Ectodermal cell (in vitro differentiated cells): ENCODE results near the gene ZNF705A. TPM values are rescaled to one million over a fixed set of nuclear protein-coding genes. Genes with fewer than 3 reads are reported as not detected.
"Not testable (repeated sequence)": the region's sequence is repeated elsewhere in the genome, so short reads cannot be mapped to it uniquely, and the experiment has no call there.

Experiments
- H3K27ac ChIP-seq: 2 replicates; pipeline ENCODE4 v1.7.0; 2013; ENCODE audit warnings: mild to moderate bottlenecking, low read depth, low read length; ENCODE audit not compliant: insufficient read depth, poor library complexity, severe bottlenecking
- H3K27me3 ChIP-seq: 2 replicates; pipeline ENCODE4 v1.7.0; 2013; ENCODE audit warnings: mild to moderate bottlenecking, low read length; ENCODE audit not compliant: insufficient read depth, control insufficient read depth, poor library complexity, severe bottlenecking
- H3K36me3 ChIP-seq: one replicate; pipeline ENCODE4 v1.7.0; 2013; ENCODE audit warnings: low read length; ENCODE audit not compliant: control insufficient read depth, insufficient read depth
- H3K4me1 ChIP-seq: one replicate; pipeline ENCODE4 v1.7.0; 2013; ENCODE audit warnings: low read length; ENCODE audit not compliant: control insufficient read depth, insufficient read depth
- H3K4me3 ChIP-seq: 2 replicates; pipeline ENCODE4 v1.7.0; 2013; ENCODE audit warnings: low read depth, low read length, control low read depth; ENCODE audit not compliant: insufficient read depth
- H3K9me3 ChIP-seq: 2 replicates; pipeline ENCODE4 v1.7.0; 2013; ENCODE audit warnings: mild to moderate bottlenecking, low read length, moderate library complexity; ENCODE audit not compliant: control insufficient read depth
- WGBS, 2 experiments: methylation state at CpG; one replicate each; pipeline ENCODE4 v1.1.7; 2013; ENCODE audit warnings: missing lambda C conversion rate in 2 of 2; 5-methylcytosine and 5-hydroxymethylcytosine counted together
- polyA plus RNA-seq, 4 experiments: library from polyadenylated mRNA; stranded (reverse); fragments of 50-300 nt; gene quantifications; one replicate each; pipeline ENCODE4 v1.2.3, GENCODE V29; 2013

ZNF705A gene
- polyA plus RNA-seq (2013, experiment 1 of 4): not detected
- polyA plus RNA-seq (2013, experiment 2 of 4): not detected
- polyA plus RNA-seq (2013, experiment 3 of 4): not detected
- not detected for polyA plus RNA-seq (2013, experiment 4 of 4)

DNA sequence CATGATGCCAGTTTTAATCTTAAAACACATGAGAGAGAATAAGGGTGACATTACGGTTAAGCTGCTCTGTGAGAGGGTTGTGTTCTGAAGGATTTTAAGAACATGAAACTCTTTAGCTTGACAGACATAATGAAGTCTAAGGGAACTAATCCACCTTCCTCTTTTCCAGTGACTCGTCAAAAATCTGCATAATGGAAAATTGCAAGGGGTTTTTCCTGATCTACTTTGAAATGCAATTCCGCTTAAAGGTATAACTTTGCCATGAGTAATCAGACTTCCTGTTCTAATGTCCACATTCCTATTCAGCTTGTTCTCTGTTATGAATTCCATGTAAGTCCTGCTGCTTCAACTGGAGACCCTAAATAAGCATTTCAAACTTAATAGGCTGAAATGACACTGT is at the start of gene ZNF705A:
ZNF705A (plus strand) TSS at position 171 of the 400 bp plus-strand sequence. CDS start 15,611 bp downstream, outside the sequence.
- Histone ChIP-seq H3K27me3 (no peaks in the 10 kb centered on the region), H3K27ac (no peak within 1 kb of the TSS), H3K4me1 (no peaks in the 10 kb centered on the region), H3K9me3 (no peaks in the 10 kb centered on the region), H3K36me3 (no peaks in the 10 kb centered on the region), H3K4me3 (no peak within 1 kb of the TSS)
- 74 to 80% methylated on average over 3 of the region's 3 CpGs for WGBS, 2 experiments

DNA sequence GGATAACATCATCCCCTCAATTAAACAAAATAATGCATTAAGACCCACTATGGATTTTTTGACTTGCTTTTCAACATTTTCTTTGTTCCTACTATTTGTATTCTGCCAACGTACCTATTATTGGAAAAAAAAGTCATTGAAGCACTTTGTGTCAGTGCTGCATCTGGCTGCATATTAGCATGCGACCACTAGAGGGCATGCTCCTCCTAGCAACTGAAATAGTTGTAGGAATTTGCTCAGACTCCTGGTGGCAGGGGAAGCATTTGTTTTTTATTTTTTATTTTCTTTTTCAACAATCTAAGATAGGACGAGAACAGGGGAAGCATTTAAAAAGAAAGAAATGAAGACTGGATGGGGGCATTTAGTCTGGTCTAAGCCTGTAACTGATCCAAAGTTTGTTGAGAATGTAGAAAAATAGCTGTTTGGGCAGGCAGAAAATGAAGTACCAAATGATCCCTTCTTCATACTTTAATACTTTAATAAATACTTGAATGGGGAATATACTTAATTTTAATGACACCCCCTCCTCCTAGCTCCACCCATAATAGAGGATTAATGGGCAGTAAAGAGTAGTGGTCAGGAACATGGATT is 47.9 kb upstream of the ZNF705A start:
- H3K4me1 ChIP-seq: no peaks in the 10 kb centered on the region
- no peaks in the 10 kb centered on the region for H3K36me3 ChIP-seq
- no peak overlapping the region for H3K4me3 ChIP-seq
- no peaks in the 10 kb centered on the region for H3K27me3 ChIP-seq
- no peak overlapping the region for H3K27ac ChIP-seq
- no peaks in the 10 kb centered on the region for H3K9me3 ChIP-seq
- 10 to 26% methylated on average over 3 of the region's 3 CpGs for WGBS, 2 experiments

DNA sequence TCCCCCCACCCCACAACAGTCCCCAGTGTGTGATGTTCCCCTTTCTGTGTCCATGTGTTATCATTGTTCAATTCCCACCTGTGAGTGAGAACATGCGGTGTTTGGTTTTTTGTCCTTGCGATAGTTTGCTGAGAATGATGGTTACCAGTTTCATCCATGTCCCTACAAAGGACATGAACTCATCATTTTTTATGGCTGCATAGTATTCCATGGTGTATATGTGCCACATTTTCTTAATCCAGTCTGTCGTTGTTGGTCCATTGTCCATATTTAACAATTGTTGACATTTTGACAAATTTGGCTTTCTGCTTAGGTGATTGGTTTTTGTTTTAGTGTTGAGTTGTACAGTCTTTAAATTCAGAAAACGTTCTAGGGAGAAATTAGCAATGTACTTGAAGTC is 43.7 kb upstream of the ZNF705A start:
- 91 to 99% methylated on average over 2 to 4 of the region's 4 CpGs for WGBS, 2 experiments
- H3K4me3 ChIP-seq, H3K36me3 ChIP-seq, H3K9me3 ChIP-seq, H3K27me3 ChIP-seq, H3K4me1 ChIP-seq, H3K27ac ChIP-seq: not testable (repeated sequence)

DNA sequence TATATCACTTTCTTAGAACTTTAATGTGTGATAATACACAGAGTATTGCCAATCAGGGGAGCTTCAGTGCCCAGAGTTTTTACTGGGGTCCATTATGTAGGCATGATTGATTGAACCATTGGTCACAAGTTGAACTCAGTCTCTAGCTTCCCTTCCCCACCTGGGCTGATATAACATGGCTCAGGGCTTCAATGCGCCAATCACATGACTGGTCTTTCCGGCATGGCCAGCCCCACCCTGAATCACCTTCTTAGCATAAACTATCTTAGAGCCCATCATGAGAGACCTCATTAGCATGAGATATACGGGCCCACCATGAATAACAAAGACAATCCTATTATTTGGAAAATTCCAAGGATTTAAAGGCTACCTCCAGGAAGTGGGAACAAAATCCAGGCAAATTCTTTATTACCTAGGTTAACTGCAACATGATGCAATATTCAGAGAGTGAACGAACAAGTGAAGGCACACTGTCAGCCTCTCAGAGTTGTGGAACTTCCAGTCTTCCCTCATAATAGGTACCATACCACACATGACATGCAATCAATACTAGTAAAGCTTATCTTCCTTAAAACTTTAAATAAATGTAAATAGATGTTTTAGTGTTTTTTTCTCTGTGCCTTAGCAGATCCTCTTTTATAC is 36.6 kb upstream of the ZNF705A start:
- no peaks in the 10 kb centered on the region for H3K4me1 ChIP-seq
- no peaks in the 10 kb centered on the region for H3K36me3 ChIP-seq
- H3K27ac ChIP-seq: no peak overlapping the region
- H3K27me3 ChIP-seq: no peaks in the 10 kb centered on the region
- H3K4me3 ChIP-seq: no peak overlapping the region
- H3K9me3 ChIP-seq: no peaks in the 10 kb centered on the region
- 89 to 92% methylated on average over 4 of the region's 4 CpGs for WGBS, 2 experiments

DNA sequence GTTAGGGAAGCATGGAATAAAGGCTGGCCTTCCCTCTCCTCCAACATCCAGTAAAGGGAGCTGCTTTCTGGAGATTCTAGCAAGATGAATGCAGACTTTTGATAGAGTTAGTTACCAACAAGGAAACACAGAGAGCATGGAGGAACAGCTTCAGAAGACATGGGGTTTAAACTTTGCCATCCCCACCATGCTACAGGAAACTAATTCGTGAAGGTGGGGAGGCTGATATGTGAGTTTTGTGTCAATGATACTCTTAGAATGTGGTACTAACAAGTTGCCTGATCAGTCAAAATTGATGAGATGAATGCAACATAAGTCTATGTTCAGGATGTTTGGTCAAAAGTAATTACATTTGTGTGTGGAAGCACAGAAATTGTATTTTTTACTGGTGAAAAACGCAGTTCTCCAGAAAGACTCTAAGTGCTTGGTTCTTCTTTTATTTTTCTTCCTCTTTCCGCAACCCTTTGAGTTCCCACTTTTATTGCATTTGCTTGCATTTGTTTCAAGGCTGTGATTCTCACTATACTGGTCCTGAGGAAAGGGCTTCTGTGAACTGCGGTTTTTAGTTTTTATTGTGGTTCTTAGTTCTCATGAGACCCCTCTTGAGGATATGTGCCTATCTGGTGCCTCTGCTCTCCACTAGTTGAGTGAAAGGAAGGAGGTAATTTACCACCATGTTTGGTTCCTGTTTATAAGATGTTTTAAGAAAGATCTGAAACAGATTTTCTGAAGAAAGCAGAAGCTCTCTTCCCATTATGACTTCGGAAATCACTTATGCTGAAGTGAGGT is 33.5 kb upstream of the ZNF705A start, which contains the start of gene CLEC4A:
CLEC4A (plus strand) TSS at position 494 of the 789 bp plus-strand sequence; CDS start at position 756, 262 bp downstream.
- H3K4me1 ChIP-seq: no peaks in the 10 kb centered on the region
- no peaks in the 10 kb centered on the region for H3K27me3 ChIP-seq
- H3K27ac ChIP-seq: no peak within 1 kb of the TSS
- no peak within 1 kb of the TSS for H3K4me3 ChIP-seq
- WGBS, 2 experiments: 90 to 96% methylated on average over 5 of the region's 5 CpGs
- H3K36me3 ChIP-seq: no peaks in the 10 kb centered on the region
- H3K9me3 ChIP-seq: no peaks in the 10 kb centered on the region

DNA sequence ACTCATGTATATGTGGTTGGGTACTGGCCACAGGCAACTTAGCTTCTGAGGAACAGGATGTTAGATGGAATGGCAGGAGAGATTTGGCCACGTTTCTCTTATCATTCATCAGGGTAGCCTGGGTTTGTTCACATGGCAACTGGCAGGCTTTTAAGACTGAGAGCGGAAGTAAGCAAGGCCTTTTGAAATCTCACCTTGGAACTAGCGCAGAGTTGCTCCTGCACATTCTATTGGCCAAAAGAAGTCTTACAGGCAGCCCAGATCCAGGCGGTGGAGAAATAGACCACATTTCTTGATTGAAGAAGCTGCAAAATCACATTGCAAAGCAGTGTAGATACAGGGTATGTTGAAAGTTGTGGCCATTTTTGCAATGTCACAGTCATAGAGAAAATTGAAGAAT is 29.7 kb upstream of the ZNF705A start:
- no peaks in the 10 kb centered on the region for H3K9me3 ChIP-seq
- WGBS, 2 experiments: 91 to 94% methylated on average over 4 of the region's 4 CpGs
- H3K27ac ChIP-seq: no peak overlapping the region
- no peaks in the 10 kb centered on the region for H3K36me3 ChIP-seq
- no peak overlapping the region for H3K4me3 ChIP-seq
- no peaks in the 10 kb centered on the region for H3K27me3 ChIP-seq
- H3K4me1 ChIP-seq: no peaks in the 10 kb centered on the region

DNA sequence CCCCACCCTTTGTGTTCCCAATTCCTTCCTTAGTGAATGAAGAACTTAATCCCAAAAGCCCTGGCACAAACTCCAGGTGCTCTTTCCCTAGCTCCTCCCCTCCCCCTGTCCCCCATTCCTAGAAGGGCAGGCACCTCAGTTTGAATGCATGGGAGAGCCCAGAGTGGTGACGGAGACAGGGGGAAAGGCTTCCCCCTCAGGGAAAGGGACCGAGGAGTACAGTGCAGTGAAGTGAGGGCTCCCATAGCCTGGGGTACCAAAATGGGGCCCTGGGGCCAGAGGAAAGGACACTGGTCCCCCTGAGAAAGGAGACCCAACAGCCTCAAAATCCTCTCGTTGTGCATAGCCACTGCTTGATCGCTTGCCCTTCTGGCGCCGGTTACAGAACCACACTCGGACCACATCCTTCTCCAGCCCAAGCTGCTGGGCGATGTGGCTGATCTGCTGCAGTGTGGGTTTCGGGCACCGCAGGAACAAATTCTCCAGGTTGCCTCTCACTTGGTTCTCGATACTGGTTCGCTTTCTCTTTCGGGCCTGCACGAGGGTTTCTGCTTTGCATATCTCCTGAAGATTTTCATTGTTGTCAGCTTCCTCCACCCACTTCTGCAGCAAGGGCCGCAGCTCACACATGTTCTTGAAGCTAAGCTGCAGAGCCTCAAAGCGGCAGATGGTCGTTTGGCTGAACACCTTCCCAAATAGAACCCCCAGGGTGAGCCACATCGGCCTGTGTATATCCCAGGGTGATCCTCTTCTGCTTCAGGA is 23.0 kb upstream of the ZNF705A start:
- WGBS, 2 experiments: 90 to 93% methylated on average over 15 of the region's 18 CpGs
- H3K4me3 ChIP-seq: not testable (repeated sequence)

DNA sequence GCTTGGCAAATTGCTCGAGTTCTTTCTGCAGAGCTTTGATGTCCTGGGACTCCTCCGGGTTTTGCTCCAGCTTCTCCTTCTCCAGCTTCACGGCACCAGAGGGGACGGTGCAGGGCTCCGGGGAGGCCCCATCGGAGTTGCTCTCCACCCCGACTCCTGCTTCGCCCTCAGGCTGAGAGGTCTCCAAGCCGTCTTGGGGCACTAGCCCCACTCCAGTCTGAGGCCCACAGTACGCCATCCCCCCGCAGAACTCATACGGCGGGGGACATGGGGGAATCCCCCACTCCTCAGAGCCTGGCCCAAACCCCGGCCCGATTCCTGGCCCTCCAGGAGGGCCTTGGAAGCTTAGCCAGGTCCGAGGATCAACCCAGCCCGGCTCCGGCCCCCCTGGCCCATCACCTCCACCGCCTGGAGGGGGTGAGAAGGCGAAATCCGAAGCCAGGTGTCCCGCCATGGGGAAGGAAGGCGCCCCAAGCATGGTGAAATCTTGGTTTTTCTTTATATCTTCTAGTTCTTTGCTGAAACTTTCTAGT is 22.4 kb upstream of the ZNF705A start:
- H3K27ac ChIP-seq, H3K9me3 ChIP-seq, H3K27me3 ChIP-seq, H3K4me3 ChIP-seq, H3K36me3 ChIP-seq, H3K4me1 ChIP-seq: not testable (repeated sequence)
- 95% methylated on average over 23 of the region's 23 CpGs for WGBS, 2 experiments

More for the DNA sequence above, 23.0 kb upstream of the ZNF705A start:
- H3K36me3 ChIP-seq, H3K9me3 ChIP-seq, H3K27ac ChIP-seq, H3K4me1 ChIP-seq, H3K27me3 ChIP-seq: not testable (repeated sequence)

DNA sequence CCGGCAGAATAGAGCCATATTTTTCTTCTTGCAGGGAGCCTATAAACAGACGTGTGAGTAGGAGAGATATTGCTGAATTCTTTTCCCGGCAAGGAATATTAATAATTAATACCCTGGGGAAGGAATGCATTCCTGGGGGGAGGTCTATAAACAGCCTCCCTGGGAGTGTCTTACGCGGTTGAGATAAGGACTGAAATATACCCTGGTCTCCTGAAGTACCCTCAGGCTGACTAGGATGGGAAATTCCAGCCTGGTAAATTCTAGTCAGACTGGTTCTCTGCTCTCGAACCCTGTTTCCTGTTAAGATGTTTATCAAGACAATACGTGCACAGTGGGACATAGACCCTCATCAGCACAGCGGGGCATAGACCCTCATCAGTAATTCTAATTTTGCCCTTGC is 15.2 kb upstream of the ZNF705A start:
- H3K27ac ChIP-seq, H3K27me3 ChIP-seq, H3K4me3 ChIP-seq, H3K9me3 ChIP-seq, H3K36me3 ChIP-seq: not testable (repeated sequence)
- H3K4me1 ChIP-seq: peaks cover 12% of the 10 kb centered on the region
- WGBS, 2 experiments: 82% methylated on average over 8 of the region's 8 CpGs
